ENCODE results near the gene STOM.

GRCh38 chr9:121399126-121399882 is 29.3 kb upstream of the STOM start:
- TF ChIP-seq CTCF (IDR thresholded peaks at IDR 0.05; ENCODE audit: low read depth, low read length) (no peak), EZH2phosphoT487 (IDR thresholded peaks at IDR 0.05; ENCODE audit: low read depth) (no peak)

Data from OCI-LY3 (cell line).